Caco-2 (cell line): ENCODE results near the gene GGT7. TPM values are rescaled to one million over a fixed set of nuclear protein-coding genes. Genes with fewer than 3 reads are reported as not detected.

Experiments used
- BruUV-seq: library from RNA; stranded (reverse); fragments of 400-500 nt; replicated peaks from 2 replicates; lab custom pipeline; 2021; lab: Mats Ljungman, UMichigan
- CTCF ChIA-PET: fragments of 300-600 bp; sonication (Branson Sonifier 250); formaldehyde crosslinking; loops from one replicate; lab custom pipeline; 2022; ENCODE audit warnings: antibody characterized with exemption; lab: Charles Lee
- POLR2A ChIA-PET: fragments of 300-600 bp; sonication (Branson Sonifier 250); formaldehyde crosslinking; loops from one replicate; lab custom pipeline; 2022; ENCODE audit warnings: antibody characterized with exemption; lab: Charles Lee
- DNase-seq, 2 experiments: peaks; one replicate each; pipeline versions ENCODE4 v3.0.0 to v3.0.0-alpha.2; 2020 to 2022
- H3K27me3 ChIP-seq: replicated peaks from 2 replicates; pipeline ENCODE4 v1.6.0; 2011; ENCODE audit warnings: low read length; ENCODE audit not compliant: control insufficient read depth, insufficient read depth
- H3K36me3 ChIP-seq: 2 replicates; pipeline ENCODE4 v1.5.1; 2011; ENCODE audit warnings: low read length; ENCODE audit not compliant: control insufficient read depth, insufficient read depth
- H3K4me1 ChIP-seq: fragments of 250-450 bp; sonication (Bioruptor Pico); 2 replicates; pipeline ENCODE4 v1.5.1; 2020; ENCODE audit warnings: mild to moderate bottlenecking
- H3K4me3 ChIP-seq: 2 replicates; pipeline ENCODE4 v1.5.1; 2011; ENCODE audit warnings: low read depth, mild to moderate bottlenecking, control low read depth, low read length
- H3K9me3 ChIP-seq: fragments of 250-450 bp; sonication (Bioruptor Pico); 2 replicates; pipeline ENCODE4 v1.5.1; 2020; ENCODE audit warnings: mild to moderate bottlenecking, moderate library complexity
- H3K27ac Mint-ChIP-seq: one replicate; pipeline ENCODE4 v1.8.0; 2022; ENCODE audit warnings: mixed read lengths; ENCODE audit not compliant: unreplicated experiment
- H3K27me3 Mint-ChIP-seq: one replicate; pipeline ENCODE4 v1.8.0; 2022; ENCODE audit warnings: mixed read lengths; ENCODE audit not compliant: insufficient read depth, unreplicated experiment
- H3K36me3 Mint-ChIP-seq: one replicate; pipeline ENCODE4 v1.8.0; 2022; ENCODE audit warnings: mild to moderate bottlenecking, mixed read lengths; ENCODE audit not compliant: insufficient read depth, unreplicated experiment
- H3K4me1 Mint-ChIP-seq: one replicate; pipeline ENCODE4 v1.8.0; 2022; ENCODE audit warnings: low read depth, mixed read lengths; ENCODE audit not compliant: unreplicated experiment
- H3K4me3 Mint-ChIP-seq: one replicate; pipeline ENCODE4 v1.8.0; 2022; ENCODE audit warnings: mild to moderate bottlenecking, moderate library complexity, mixed read lengths; ENCODE audit not compliant: unreplicated experiment
- H3K9me3 Mint-ChIP-seq: one replicate; pipeline ENCODE4 v1.8.0; 2022; ENCODE audit warnings: mixed read lengths; ENCODE audit not compliant: unreplicated experiment
- CTCF ChIP-seq, 2 experiments: fragments of 200-600 bp in 1 of 2; IDR thresholded peaks; 1 replicate in 1 of 2; 2 replicates in 1 of 2; pipeline versions ENCODE4 v1.5.1 to v1.8.0; 2011 to 2022; ENCODE audit warnings: antibody characterized with exemption in 1 of 2, control low read depth in 1 of 2, inconsistent platforms in 1 of 2, low read depth in 1 of 2, low read length in 1 of 2, mild to moderate bottlenecking in 1 of 2, moderate library complexity in 1 of 2; ENCODE audit not compliant: insufficient read depth in 1 of 2, severe bottlenecking in 1 of 2, unreplicated experiment in 1 of 2
- intact Hi-C: fragments of 100-400 bp; cut with micrococcal nuclease; formaldehyde crosslinking; loops from one replicate; pipeline ENCODE4 v1.10.0; 2022; ENCODE audit not compliant: unreplicated experiment
- total RNA-seq: library from RNA; stranded (reverse); gene quantifications from 2 replicates; pipeline ENCODE4 v1.2.3, GENCODE V29; 2022

The GGT7 gene
- total RNA-seq, 1 experiment from 2014 or later, result 46.2 TPM

GRCh38 chr20:34874094-34874654 lies 1.5 kb upstream of the GGT7 start:
- no peaks in the 10 kb centered on the region for H3K27me3 ChIP-seq
- peak; percentile 98 for TF ChIP-seq CTCF (IDR thresholded peaks at IDR 0.05; ENCODE audit: insufficient read depth in 1 of 2, low read depth in 1 of 2, low read length in 1 of 2, severe bottlenecking in 1 of 2, unreplicated experiment in 1 of 2)
- peak overlapping the region; percentile 60 for H3K27ac Mint-ChIP-seq
- no peaks in the 10 kb centered on the region for H3K27me3 Mint-ChIP-seq
- peaks cover 22% of the 10 kb centered on the region for H3K36me3 Mint-ChIP-seq
- no peak overlapping the region for H3K4me3 ChIP-seq
- no TSS peak for BruUV-seq
- peak overlapping the region; percentile 86 for H3K4me3 Mint-ChIP-seq
- H3K4me1 Mint-ChIP-seq, result peaks cover 51% of the 10 kb centered on the region
- no peaks in the 10 kb centered on the region for H3K9me3 ChIP-seq
- peaks cover 33% of the 10 kb centered on the region for H3K4me1 ChIP-seq
- ChIA-PET CTCF (interaction anchor here (0.6 to 7.1 kb wide), 46 partner anchors 10 to 868 kb away, joined by 3 to 331 read pairs (median 4); partner anchors contain the start of genes EDEM2, GSS, MYH7B and NCOA6), POLR2A (interaction anchor here (0.5 to 4.0 kb wide), 3 partner anchors 81 to 218 kb away, joined by 3 to 86 read pairs (median 3); partner anchors contain the start of genes GSS and MYH7B)
- no peaks in the 10 kb centered on the region for H3K9me3 Mint-ChIP-seq
- intact Hi-C loops, result loop anchor here (1.0 to 5.0 kb wide), 3 partner anchors 39 to 128 kb away; no protein-coding TSS in a partner anchor
- DNase-seq, result peak; percentile 93 to 94
- H3K36me3 ChIP-seq, result no peaks in the 10 kb centered on the region

GRCh38 chr20:34873583-34874093 lies 982 bp upstream of the GGT7 start:
- Histone ChIP-seq H3K9me3 (no peaks in the 10 kb centered on the region), H3K4me1 (peaks cover 33% of the 10 kb centered on the region), H3K4me3 (no peak overlapping the region), H3K27me3 (no peaks in the 10 kb centered on the region), H3K36me3 (no peaks in the 10 kb centered on the region)
- no TSS peak for BruUV-seq
- H3K4me3 Mint-ChIP-seq, result peak overlapping the region; percentile 86
- no peaks in the 10 kb centered on the region for H3K27me3 Mint-ChIP-seq
- TF ChIP-seq CTCF (IDR thresholded peaks at IDR 0.05; ENCODE audit: insufficient read depth in 1 of 2, low read depth in 1 of 2, low read length in 1 of 2, severe bottlenecking in 1 of 2, unreplicated experiment in 1 of 2), result no peak
- H3K27ac Mint-ChIP-seq, result peak overlapping the region; percentile 60
- DNase-seq, result no peak
- CTCF ChIA-PET, result interaction anchor here (0.6 to 7.1 kb wide), 46 partner anchors 10 to 868 kb away, joined by 3 to 331 read pairs (median 4); partner anchors contain the start of genes EDEM2, GSS, MYH7B and NCOA6
- POLR2A ChIA-PET, result interaction anchor here (1.1 to 4.0 kb wide), 2 partner anchors 81 to 219 kb away, joined by 3 to 86 read pairs; partner anchors contain the start of genes GSS and MYH7B
- peaks cover 48% of the 10 kb centered on the region for H3K4me1 Mint-ChIP-seq
- peaks cover 22% of the 10 kb centered on the region for H3K36me3 Mint-ChIP-seq
- intact Hi-C loops, result loop anchor here (1.0 to 5.0 kb wide), 3 partner anchors 39 to 129 kb away; no protein-coding TSS in a partner anchor
- no peaks in the 10 kb centered on the region for H3K9me3 Mint-ChIP-seq

- DNase-seq, result no peak
- no peaks in the 10 kb centered on the region for H3K27me3 ChIP-seq
- H3K4me1 ChIP-seq, result peaks cover 33% of the 10 kb centered on the region
- Mint-ChIP-seq H3K27me3 (no peaks in the 10 kb centered on the region), H3K4me1 (peaks cover 48% of the 10 kb centered on the region), H3K36me3 (peaks cover 22% of the 10 kb centered on the region), H3K4me3 (peak overlapping the region; percentile 86), H3K27ac (peak overlapping the region; percentile 5), H3K9me3 (no peaks in the 10 kb centered on the region)
- H3K4me3 ChIP-seq, result peak overlapping the region; percentile 80
- intact Hi-C loops, result loop anchor here (5.0 kb wide), 1 partner anchor 130 kb away; no protein-coding TSS in a partner anchor
- no peaks in the 10 kb centered on the region for H3K36me3 ChIP-seq
- POLR2A ChIA-PET, result interaction anchor here (1.0 kb wide), 1 partner anchor 84 kb away, joined by 11 read pairs; the partner anchor contains the start of genes GSS and MYH7B
- TSS peak; percentile 24 for BruUV-seq
- no peaks in the 10 kb centered on the region for H3K9me3 ChIP-seq
- TF ChIP-seq CTCF (IDR thresholded peaks at IDR 0.05; ENCODE audit: insufficient read depth in 1 of 2, low read depth in 1 of 2, low read length in 1 of 2, severe bottlenecking in 1 of 2, unreplicated experiment in 1 of 2), result no peak
- CTCF ChIA-PET, result interaction anchor here (0.6 to 7.1 kb wide), 11 partner anchors 15 to 440 kb away, joined by 3 to 331 read pairs (median 3); partner anchors contain the start of genes GSS and MYH7B
These were observed 562 bp downstream of the GGT7 start for GRCh38 chr20:34871966-34872621.
